Activated CD8-positive, alpha-beta memory T cell treated with anti-CD3 and anti-CD28 coated beads for 1 hour (primary cell): ENCODE measurements around the gene ASB11.
A peak's percentile ranks its signal among the peaks of the same experiment; 100 is the strongest.

Experiments used
- DNase-seq, 2 donors: peaks; one replicate each; pipeline ENCODE4 v3.0.0-alpha.2; 2020; ENCODE audit warnings: low read depth in 1 of 2; ENCODE audit errors: extremely low read depth in 1 of 2

ASB11 gene

GRCh38 chrX:15315509-15315908 lies at the start of gene ASB11:
Gene ASB11 (minus strand): TSS chrX:15315640. CDS start chrX:15315605, 35 bp downstream.
- DNase-seq = no peak

GRCh38 chrX:15359701-15360100 lies 44.3 kb upstream of the ASB11 start:
- DNase-seq = no peak

- DNase-seq = no peak
Measured at GRCh38 chrX:15358533-15358932, 43.1 kb upstream of the ASB11 start.

GRCh38 chrX:15356444-15356843 lies 41.0 kb upstream of the ASB11 start:
- no peak for DNase-seq

GRCh38 chrX:15350329-15350996 lies 35.0 kb upstream of the ASB11 start:
- no peak for DNase-seq

GRCh38 chrX:15349046-15349445 lies 33.6 kb upstream of the ASB11 start:
- DNase-seq = no peak

GRCh38 chrX:15345976-15346375 lies 30.5 kb upstream of the ASB11 start:
- no peak for DNase-seq

- no peak for DNase-seq
Measured at GRCh38 chrX:15344106-15344505, 28.7 kb upstream of the ASB11 start.

- DNase-seq = no peak
Measured at GRCh38 chrX:15343075-15343476, 27.6 kb upstream of the ASB11 start.

- no peak for DNase-seq
Measured at GRCh38 chrX:15340867-15341266, 25.4 kb upstream of the ASB11 start.

GRCh38 chrX:15336023-15336413 lies 20.6 kb upstream of the ASB11 start:
- DNase-seq = no peak

- peak; percentile 77 to 79 for DNase-seq
Measured at GRCh38 chrX:15335135-15336022, 19.9 kb upstream of the ASB11 start, which contains the start of gene PIGA. Gene PIGA (minus strand): TSS chrX:15335523. CDS start chrX:15331930, 3,593 bp downstream.

GRCh38 chrX:15334561-15334960 lies 19.1 kb upstream of the ASB11 start:
- DNase-seq = no peak

- DNase-seq = no peak
Measured at GRCh38 chrX:15328821-15329220, 13.4 kb upstream of the ASB11 start.

- no peak for DNase-seq
Measured at GRCh38 chrX:15328131-15328530, 12.7 kb upstream of the ASB11 start.

GRCh38 chrX:15322472-15322871 lies 7.0 kb upstream of the ASB11 start:
- DNase-seq = no peak

- DNase-seq = no peak
Measured at GRCh38 chrX:15322072-15322471, 6.6 kb upstream of the ASB11 start.

- no peak for DNase-seq
Measured at GRCh38 chrX:15321447-15321846, 6.0 kb upstream of the ASB11 start.

GRCh38 chrX:15320297-15320696 lies 4.9 kb upstream of the ASB11 start:
- DNase-seq = no peak

GRCh38 chrX:15319075-15319474 lies 3.6 kb upstream of the ASB11 start:
- no peak for DNase-seq

- no peak for DNase-seq
Measured at GRCh38 chrX:15314472-15314871, 968 bp downstream of the ASB11 start.

- DNase-seq = no peak
Measured at GRCh38 chrX:15311119-15311518, 4.3 kb downstream of the ASB11 start.
